K562 (cell line): Measurements from ENCODE around the gene ATP1A3. TPM values are rescaled to one million over a fixed set of nuclear protein-coding genes. Genes with fewer than 3 reads are reported as not detected.

Source experiments
- BMI1 ChIP-seq: fragments of 150-350 bp; IDR thresholded peaks from 2 replicates; pipeline ENCODE4 v1.6.1; 2014; ENCODE audit warnings: low read length
- BRD9 ChIP-seq: fragments of 450-650 bp; IDR thresholded peaks from 2 replicates; pipeline ENCODE4 v1.6.1; 2018; ENCODE audit warnings: low read depth; ENCODE audit not compliant: partially characterized antibody
- CHD4 ChIP-seq: fragments of 200-600 bp; sonication (generic); IDR thresholded peaks from 3 replicates; pipeline ENCODE4 v1.6.1; 2012; ENCODE audit warnings: low read depth, mild to moderate bottlenecking, mixed read lengths, low read length, inconsistent platforms; ENCODE audit not compliant: insufficient read depth, insufficient replicate concordance, poor library complexity, severe bottlenecking
- MTA1 ChIP-seq: fragments of 450-650 bp; IDR thresholded peaks from 2 replicates; pipeline ENCODE4 v1.6.1; 2017; ENCODE audit warnings: borderline replicate concordance
- NCOA6 ChIP-seq: fragments of 450-650 bp; IDR thresholded peaks from 2 replicates; pipeline ENCODE4 v1.6.1; 2017; ENCODE audit warnings: mild to moderate bottlenecking
- PHB ChIP-seq: fragments of 250-450 bp; sonication (Bioruptor Pico); IDR thresholded peaks from 2 replicates; pipeline ENCODE4 v1.5.0; 2021
- SUPT5H ChIP-seq: fragments of 450-650 bp; IDR thresholded peaks from 2 replicates; pipeline ENCODE4 v1.6.1; 2016
- TCF7 ChIP-seq: sonication (generic); IDR thresholded peaks from 2 replicates; pipeline ENCODE4 v1.6.1; 2016; ENCODE audit warnings: antibody characterized with exemption, borderline replicate concordance
- polyA plus RNA-seq, 8 experiments: library from polyadenylated mRNA; depleted of rRNA in 4 of 8; stranded (reverse) in 5 of 8; unstranded in 3 of 8; fragments of >200 nt; fragmentation: Nextera tagmentation in 2 of 8; fragmentation: Illumina TruSeq in 1 of 8; extraction: Ambion mirVana in 2 of 8; extraction: Trizol in 1 of 8; gene quantifications; 2 replicates each; pipeline versions ENCODE4 v1.2.1 to v1.2.3, GENCODE V29; 2011 to 2014; ENCODE audit warnings: inconsistent platforms in 1 of 8, missing spikeins in 1 of 8
- total RNA-seq, 7 experiments: library from RNA; depleted of rRNA in 6 of 7; stranded (reverse); fragments of >200 nt in 6 of 7; fragmentation: Illumina TruSeq in 2 of 7; extraction: Trizol in 2 of 7; gene quantifications; 2 replicates each; pipeline versions ENCODE4 v1.2.1 to v1.2.3, GENCODE V29; 2011 to 2021; ENCODE audit warnings: low replicate concordance in 1 of 7
- TF ChIP-seq, protein P1 (sequence below): sonication (generic); formaldehyde crosslinking; IDR thresholded peaks from 2 replicates; pipeline ENCODE4 v1.8.0; 2022; ENCODE audit warnings: mild to moderate bottlenecking, missing genetic modification reagents, borderline replicate concordance
- TF ChIP-seq, protein P2 (sequence below), 2 experiments: fragments of 450-650 bp; IDR thresholded peaks; 2 replicates each; pipeline ENCODE4 v1.6.1; 2016; ENCODE audit warnings: mild to moderate bottlenecking in 2 of 2, borderline replicate concordance in 1 of 2, low read depth in 1 of 2, moderate library complexity in 1 of 2
- TF ChIP-seq, protein P3 (sequence below), 3 experiments: fragments of 200-800 bp in 1 of 3; fragments of 250-450 bp in 1 of 3; fragments of 450-650 bp in 1 of 3; sonication (Bioruptor Pico) in 1 of 3; sonication (Bioruptor generic) in 1 of 3; formaldehyde crosslinking in 1 of 3; IDR thresholded peaks; 2 replicates each; pipeline versions ENCODE4 v1.6.1 to v1.8.0; 2016 to 2022; ENCODE audit warnings: mild to moderate bottlenecking in 2 of 3, missing genetic modification characterization in 2 of 3, missing compliant biosample characterization in 1 of 3, moderate library complexity in 1 of 3

Gene ATP1A3
- total and polyA plus RNA-seq, 9 of the 15 experiments (the other 6 are each of a cell fraction or from before 2014, with no cell fraction given) = 0.03 to 1.0 (median 0.17) TPM; not detected in 3

DNA sequence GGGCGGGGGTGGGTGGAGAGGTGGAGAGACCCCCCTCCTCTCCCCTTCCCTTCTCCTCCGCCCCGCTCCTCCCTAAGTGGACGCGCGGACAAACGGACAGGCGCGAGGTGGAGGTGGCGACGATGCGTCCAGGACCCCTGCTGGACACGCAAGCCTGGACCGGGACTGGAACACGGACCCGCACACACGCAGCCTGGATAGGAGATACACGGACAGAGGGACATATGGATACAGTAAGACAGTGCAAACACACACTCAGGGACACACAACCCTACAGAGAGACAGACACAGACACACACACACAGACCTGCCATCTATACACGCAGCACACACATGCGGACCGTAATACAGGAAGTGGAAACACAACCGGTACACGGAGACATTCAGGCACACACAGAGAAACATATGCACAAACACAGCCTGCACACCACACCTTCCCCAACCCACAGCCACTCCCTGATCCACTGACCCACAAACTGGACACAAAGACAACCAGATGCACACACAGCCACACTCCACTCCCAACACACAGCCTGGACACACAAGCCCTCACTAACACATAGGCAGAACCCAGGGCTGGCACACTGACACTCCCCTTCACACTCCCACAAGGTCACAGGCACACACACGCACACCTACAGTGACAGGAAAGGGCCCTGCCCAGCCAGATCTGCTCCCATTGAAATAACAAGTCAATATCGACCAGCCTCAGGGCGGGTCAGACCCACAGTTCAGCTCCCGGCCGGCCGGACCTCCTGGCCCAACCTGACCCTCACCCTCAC is 65.1 kb downstream of the ATP1A3 start (continued):
- TF ChIP-seq, protein P1, sequence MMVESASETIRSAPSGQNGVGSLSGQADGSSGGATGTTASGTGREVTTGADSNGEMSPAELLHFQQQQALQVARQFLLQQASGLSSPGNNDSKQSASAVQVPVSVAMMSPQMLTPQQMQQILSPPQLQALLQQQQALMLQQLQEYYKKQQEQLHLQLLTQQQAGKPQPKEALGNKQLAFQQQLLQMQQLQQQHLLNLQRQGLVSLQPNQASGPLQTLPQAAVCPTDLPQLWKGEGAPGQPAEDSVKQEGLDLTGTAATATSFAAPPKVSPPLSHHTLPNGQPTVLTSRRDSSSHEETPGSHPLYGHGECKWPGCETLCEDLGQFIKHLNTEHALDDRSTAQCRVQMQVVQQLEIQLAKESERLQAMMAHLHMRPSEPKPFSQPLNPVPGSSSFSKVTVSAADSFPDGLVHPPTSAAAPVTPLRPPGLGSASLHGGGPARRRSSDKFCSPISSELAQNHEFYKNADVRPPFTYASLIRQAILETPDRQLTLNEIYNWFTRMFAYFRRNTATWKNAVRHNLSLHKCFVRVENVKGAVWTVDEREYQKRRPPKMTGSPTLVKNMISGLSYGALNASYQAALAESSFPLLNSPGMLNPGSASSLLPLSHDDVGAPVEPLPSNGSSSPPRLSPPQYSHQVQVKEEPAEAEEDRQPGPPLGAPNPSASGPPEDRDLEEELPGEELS (CRISPR knock-in tag) = 0 out of 2 replicates have a peak, but pooled peaks have one; percentile 50
- no peak for TF ChIP-seq CHD4
- no peak for TF ChIP-seq NCOA6
- no peak for TF ChIP-seq PHB
- TF ChIP-seq, protein P2, sequence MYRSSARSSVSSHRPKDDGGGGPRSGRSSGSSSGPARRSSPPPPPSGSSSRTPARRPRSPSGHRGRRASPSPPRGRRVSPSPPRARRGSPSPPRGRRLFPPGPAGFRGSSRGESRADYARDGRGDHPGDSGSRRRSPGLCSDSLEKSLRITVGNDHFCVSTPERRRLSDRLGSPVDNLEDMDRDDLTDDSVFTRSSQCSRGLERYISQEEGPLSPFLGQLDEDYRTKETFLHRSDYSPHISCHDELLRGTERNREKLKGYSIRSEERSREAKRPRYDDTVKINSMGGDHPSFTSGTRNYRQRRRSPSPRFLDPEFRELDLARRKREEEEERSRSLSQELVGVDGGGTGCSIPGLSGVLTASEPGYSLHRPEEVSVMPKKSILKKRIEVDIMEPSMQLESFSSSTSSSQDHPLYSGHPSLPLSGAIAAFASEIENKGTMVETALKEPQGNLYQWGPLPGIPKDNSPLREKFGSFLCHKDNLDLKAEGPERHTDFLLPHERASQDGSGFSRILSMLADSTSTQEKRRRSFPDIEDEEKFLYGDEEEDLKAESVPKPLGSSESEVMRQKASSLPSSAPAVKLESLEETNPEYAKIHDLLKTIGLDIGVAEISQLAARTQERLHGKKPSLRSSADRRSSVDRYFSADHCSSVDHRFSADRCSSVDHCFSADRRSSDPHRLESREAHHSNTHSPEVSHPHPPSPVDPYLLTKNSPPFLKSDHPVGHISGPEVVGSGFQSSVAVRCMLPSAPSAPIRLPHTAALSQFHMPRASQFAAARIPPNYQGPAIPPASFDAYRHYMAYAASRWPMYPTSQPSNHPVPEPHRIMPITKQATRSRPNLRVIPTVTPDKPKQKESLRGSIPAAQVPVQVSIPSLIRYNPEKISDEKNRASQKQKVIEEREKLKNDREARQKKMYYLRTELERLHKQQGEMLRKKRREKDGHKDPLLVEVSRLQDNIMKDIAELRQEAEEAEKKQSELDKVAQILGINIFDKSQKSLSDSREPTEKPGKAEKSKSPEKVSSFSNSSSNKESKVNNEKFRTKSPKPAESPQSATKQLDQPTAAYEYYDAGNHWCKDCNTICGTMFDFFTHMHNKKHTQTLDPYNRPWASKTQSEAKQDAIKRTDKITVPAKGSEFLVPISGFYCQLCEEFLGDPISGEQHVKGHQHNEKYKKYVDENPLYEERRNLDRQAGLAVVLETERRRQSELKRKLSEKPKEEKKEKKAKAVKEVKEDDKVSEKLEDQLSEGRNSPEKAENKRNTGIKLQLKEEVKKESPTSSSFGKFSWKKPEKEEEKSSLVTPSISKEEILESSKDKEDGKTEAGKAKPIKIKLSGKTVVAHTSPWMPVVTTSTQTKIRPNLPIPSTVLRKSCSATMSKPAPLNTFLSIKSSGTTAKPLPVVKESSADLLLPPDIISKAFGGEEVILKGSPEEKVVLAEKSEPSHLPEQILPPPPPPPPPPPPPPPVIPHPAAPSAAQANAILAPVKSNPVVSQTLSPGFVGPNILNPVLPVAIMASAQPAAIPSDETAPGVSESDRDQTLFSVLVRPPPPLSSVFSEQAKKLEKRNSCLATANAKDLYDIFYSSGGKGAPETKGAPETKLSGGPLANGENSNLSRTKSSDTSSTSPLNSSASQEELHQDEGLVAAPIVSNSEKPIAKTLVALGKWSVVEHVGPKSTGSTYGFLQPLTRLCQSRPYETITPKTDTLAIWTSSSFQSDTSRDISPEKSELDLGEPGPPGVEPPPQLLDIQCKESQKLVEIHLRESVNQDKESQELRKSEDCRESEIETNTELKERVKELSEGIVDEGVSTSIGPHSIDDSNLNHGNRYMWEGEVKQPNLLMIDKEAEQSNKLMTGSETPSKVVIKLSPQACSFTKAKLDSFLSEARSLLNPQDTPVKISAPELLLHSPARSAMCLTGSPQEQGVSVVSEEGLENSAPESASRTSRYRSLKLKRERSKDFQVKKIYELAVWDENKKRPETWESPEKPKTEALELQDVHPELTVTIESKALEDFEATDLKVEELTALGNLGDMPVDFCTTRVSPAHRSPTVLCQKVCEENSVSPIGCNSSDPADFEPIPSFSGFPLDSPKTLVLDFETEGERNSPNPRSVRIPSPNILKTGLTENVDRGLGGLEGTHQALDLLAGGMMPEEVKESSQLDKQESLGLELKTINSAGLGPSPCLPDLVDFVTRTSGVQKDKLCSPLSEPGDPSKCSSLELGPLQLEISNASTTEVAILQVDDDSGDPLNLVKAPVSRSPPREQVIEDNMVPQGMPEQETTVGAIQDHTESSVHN (IDR thresholded peaks at IDR 0.05; ENCODE audit: borderline replicate concordance in 1 of 2, low read depth in 1 of 2) = no peak
- peak; percentile 84 for TF ChIP-seq BRD9
- TF ChIP-seq BMI1 = no peak
- no peak for TF ChIP-seq TCF7
- TF ChIP-seq MTA1 = peak; percentile 88
- TF ChIP-seq, protein P3, sequence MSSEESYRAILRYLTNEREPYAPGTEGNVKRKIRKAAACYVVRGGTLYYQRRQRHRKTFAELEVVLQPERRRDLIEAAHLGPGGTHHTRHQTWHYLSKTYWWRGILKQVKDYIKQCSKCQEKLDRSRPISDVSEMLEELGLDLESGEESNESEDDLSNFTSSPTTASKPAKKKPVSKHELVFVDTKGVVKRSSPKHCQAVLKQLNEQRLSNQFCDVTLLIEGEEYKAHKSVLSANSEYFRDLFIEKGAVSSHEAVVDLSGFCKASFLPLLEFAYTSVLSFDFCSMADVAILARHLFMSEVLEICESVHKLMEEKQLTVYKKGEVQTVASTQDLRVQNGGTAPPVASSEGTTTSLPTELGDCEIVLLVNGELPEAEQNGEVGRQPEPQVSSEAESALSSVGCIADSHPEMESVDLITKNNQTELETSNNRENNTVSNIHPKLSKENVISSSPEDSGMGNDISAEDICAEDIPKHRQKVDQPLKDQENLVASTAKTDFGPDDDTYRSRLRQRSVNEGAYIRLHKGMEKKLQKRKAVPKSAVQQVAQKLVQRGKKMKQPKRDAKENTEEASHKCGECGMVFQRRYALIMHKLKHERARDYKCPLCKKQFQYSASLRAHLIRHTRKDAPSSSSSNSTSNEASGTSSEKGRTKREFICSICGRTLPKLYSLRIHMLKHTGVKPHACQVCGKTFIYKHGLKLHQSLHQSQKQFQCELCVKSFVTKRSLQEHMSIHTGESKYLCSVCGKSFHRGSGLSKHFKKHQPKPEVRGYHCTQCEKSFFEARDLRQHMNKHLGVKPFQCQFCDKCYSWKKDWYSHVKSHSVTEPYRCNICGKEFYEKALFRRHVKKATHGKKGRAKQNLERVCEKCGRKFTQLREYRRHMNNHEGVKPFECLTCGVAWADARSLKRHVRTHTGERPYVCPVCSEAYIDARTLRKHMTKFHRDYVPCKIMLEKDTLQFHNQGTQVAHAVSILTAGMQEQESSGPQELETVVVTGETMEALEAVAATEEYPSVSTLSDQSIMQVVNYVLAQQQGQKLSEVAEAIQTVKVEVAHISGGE (CRISPR knock-in tag; IDR thresholded peaks at IDR 0.05) = 0 out of 6 replicates have a peak, but pooled peaks of 1 of the 3 experiments have one; percentile 47
- TF ChIP-seq SUPT5H = peak; percentile 67
